GM12892 (cell line): ENCODE measurements around the gene VAV2.
"Not testable (repeated sequence)": the region's sequence is repeated elsewhere in the genome, so short reads cannot be mapped to it uniquely, and the experiment has no call there.

Experiments used
- DNase-seq: peaks from one replicate; pipeline ENCODE4 v3.0.0; 2011; ENCODE audit not compliant: insufficient read length
- FAIRE-seq: peaks from 2 replicates; lab custom pipeline; 2011; peaks lifted over from hg19 to GRCh38; lab: Jason Lieb, UNC
- POLR2A ChIP-seq: IDR thresholded peaks from 2 replicates; pipeline ENCODE4 v1.6.1; 2011; ENCODE audit warnings: low read depth, low read length, control low read depth
- POLR2AphosphoS5 ChIP-seq: IDR thresholded peaks from 2 replicates; pipeline ENCODE4 v1.6.1; 2011; ENCODE audit warnings: low read depth, low read length, control low read depth
- TAF1 ChIP-seq: IDR thresholded peaks from 2 replicates; pipeline ENCODE4 v1.6.1; 2011; ENCODE audit warnings: low read depth, mild to moderate bottlenecking, control low read depth, low read length, borderline replicate concordance

The VAV2 gene

DNA sequence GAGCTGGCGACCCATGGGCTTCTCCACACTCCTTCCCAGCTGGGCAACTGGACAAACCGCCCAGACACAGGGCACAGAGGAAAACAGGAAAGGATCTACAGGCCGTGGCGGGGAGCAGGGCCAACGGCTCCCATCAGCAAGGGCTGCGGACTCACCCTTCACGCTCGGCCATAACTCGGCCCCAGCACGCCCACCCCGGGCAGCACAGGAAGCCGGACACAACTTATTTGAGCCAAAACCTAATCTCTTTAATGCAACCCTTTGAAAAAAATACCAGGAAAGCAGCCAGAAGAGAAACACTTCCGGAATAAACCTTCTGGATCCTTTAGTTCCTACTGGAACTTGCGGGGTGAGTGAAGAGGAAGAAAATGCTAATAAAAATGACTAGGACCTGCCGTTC lies 59.9 kb downstream of the VAV2 start:
- no peak for DNase-seq
- no peak for FAIRE-seq
- TF ChIP-seq POLR2A (no peak), TAF1 (no peak), POLR2AphosphoS5 (no peak)

DNA sequence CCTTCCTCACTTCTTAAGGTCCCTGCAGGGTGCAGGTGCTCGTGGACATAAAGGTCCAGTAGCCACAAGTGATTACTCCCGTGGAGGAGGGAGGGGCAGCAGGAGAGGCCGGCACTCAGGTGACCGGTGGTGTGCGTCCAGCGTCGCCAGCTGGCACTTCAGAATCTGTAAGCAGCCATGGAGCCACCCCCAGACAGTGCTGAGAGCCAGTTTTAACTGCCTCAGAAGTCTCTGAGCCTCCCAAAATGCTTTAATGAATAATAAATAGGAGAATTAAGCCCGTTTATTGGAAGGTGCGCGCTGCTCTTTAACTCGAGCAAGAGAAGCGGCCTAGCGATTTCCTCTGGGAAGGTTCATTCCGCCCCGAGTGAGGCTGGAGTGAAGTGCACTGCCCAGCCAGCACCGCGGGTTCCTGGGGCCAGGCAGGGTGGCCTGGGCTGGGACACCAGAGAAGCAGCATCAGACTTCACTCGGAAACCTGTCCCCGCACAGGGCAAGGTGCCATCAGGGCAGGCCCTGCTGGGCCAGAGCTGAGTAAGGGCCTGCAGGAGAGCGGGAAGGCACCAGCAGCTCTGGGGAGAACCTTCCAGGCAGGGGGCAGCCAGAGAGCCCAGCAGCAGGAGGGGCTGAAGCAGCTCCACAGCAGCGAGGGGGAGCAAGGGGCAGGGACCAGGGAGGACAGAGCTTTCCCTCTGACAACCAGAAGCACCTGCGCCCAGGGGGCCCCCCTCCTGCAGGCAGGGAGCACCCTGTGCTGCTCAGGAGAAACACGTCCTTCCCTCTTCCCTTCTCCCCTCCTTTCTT lies 61.2 kb downstream of the VAV2 start:
- no peak for TF ChIP-seq POLR2A
- no peak for TF ChIP-seq POLR2AphosphoS5
- TF ChIP-seq TAF1: no peak
- DNase-seq: no peak
- FAIRE-seq: no peak

DNA sequence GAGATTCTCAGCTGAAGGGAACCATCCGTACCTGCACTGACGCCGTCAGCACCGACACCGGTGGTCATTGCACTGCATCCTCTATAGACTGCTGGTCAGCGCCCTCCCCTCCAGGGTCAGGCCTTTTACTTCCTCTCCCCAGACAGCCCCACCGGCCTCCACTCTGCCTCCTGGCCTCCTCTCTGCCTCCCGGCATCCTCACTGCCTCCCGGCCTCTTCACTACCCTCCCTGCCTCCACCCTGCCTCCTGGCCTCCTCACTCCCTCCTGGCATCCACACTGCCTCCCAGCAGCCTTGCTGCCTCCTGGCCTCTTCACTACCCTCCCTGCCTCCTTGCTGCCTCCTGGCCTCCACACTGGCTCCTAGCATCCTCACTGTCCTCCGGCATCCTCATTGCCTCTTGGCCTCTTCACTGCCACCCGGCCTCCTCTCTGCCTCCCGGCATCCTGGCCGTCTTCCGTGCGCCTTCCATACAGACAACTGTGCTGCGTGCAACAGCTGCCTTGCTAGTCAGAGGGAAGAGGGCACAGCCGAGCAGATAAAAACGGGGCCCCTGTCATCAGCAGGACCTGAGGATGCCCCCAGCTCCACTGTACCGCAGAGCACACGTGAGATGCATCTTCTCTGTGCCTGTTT lies 62.0 kb downstream of the VAV2 start:
- FAIRE-seq: no peak
- DNase-seq: no peak
- TF ChIP-seq POLR2AphosphoS5: no peak
- no peak for TF ChIP-seq TAF1
- TF ChIP-seq POLR2A: no peak

DNA sequence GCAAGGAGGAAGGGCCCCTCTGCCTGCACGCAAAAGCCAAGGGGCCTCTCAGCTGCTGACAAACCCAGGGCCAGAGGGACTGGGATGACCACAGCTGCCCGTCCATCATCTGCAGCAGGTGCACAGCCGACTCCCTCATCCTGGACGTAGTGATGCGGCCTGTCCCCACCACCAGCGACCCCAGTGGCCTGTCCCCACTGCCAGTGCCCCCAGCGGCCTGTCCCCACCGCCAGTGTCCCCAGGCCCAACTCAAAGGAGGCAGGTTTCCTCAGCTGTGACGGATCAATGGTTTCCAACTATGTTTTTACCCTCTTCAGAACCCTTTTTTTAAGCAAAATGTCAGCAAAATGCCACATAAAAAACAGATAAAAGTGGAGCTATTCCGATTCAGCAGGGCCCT lies 62.5 kb downstream of the VAV2 start:
- no peak for FAIRE-seq
- no peak for TF ChIP-seq TAF1
- TF ChIP-seq POLR2A: no peak
- TF ChIP-seq POLR2AphosphoS5: no peak
- DNase-seq: no peak

DNA sequence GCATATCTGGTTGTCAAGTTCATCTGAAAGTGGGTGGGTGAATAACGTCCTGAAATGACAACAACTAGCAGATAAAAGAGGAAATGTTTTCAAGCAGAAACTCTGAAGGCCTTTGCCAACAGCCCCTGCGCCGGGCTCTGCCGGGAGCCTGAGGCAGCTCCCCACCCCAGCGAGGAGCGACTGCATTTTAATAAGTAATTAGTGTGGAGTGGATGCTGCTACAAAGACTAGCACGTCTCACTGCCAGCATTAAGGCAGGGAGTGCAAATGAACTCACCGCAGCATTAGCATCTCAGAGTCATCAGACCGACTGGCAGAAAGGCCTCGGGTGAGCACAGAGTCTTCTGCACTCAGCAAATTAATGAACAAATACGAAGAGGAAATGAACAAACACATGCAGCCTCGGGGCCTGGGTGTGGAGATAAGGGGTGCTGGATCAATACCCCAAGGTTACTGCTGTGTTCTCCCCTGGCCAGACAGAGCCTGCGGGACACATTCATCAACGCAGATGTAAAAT lies 63.8 kb downstream of the VAV2 start:
- DNase-seq: no peak

DNA sequence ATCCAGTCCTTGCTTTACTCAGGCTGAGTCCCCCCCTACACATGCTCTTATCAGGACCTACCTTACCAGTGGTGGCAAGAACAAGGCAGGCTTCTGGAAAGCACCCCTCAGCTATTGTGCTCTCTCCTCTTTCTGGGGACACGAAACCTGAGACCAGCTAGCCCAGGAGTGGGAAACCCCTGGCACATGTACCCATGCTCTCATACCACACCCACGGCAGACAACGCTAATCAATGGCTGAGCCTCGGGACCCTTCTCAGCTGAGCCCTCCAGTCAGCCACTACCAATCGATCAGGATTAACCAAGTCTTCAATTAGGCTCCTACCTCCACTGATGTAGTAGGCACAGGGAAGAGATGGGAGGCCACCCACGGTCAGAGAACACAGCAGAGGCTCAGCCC lies 65.1 kb downstream of the VAV2 start:
- DNase-seq (peak; percentile 55), FAIRE-seq (peak; percentile 38)
- no peak for TF ChIP-seq POLR2AphosphoS5
- TF ChIP-seq POLR2A: no peak
- no peak for TF ChIP-seq TAF1

More for the DNA sequence above, 63.8 kb downstream of the VAV2 start:
- FAIRE-seq: peak; percentile 74
- TF ChIP-seq POLR2A (no peak), TAF1 (no peak), POLR2AphosphoS5 (no peak)

DNA sequence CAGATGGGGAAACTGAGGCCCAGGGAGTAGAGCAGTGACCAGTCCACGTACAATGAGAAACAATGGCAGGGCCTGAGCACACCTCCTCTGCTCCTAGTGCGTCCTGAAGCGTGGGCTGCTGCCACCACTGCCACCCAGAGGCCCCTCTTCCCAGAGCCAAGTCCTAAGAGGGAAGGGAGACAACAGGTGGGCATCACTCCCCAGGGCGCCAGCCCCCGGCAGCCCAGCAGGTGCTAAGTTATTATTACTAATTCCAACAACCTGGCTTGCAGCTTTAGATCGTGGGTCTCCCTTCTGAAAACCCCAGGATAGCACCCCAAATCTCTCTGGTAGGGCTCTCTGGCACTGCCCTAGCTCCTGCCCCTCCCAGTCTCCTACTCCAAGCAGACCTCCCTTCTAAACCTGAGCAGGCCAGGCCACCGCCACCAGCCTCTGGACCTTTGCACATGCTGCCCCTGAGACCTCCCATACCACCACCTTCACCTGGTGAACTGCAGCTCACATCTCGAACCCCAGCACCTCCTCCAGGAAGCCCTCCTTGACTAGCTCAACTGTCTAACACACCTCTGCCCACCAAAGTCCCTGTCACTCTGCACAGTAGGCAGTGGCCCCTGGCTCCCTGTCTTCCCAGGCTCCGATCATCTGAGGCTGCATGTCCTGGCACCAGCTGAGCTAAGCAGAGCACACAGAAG lies 65.8 kb downstream of the VAV2 start:
- no peak for FAIRE-seq
- no peak for DNase-seq
- TF ChIP-seq POLR2A (no peak), TAF1 (no peak), POLR2AphosphoS5 (no peak)

DNA sequence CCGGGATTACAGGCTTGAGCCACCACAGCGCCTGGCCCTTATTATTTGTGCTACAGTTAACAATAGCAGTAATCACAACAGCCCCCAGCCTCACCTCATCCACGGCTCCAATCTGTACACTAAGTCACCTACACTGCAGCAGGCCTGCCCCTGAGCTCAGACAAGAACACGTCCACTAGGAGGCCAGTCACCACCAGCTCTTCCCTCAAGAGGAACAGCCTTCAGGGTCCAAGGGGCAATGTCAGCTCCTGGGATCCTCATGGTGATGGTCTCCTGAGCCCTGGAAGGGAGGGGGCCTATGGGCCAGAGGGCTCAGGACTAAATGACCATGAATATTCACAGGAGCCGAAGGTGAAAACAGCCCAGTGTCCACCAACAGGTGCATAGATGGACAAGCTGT lies 67.7 kb downstream of the VAV2 start:
- DNase-seq (no peak), FAIRE-seq (no peak)
- TF ChIP-seq POLR2A (no peak), TAF1 (no peak), POLR2AphosphoS5 (no peak)

DNA sequence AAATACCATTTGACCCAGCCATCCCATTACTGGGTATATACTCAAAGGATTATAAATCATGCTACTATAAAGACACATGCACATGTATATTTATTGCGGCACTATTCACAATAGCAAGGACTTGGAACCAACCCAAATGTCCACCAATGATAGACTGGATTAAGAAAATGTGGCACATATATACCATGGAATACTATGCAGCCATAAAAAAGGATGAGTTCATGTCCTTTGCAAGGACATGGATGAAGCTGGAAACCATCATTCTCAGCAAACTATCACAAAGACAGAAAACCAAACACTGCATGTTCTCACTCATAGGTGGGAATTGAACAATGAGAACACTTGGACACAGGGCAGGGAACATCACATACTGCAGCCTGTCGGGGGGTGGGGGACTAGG lies 68.5 kb downstream of the VAV2 start:
- not testable (repeated sequence) for DNase-seq, FAIRE-seq

DNA sequence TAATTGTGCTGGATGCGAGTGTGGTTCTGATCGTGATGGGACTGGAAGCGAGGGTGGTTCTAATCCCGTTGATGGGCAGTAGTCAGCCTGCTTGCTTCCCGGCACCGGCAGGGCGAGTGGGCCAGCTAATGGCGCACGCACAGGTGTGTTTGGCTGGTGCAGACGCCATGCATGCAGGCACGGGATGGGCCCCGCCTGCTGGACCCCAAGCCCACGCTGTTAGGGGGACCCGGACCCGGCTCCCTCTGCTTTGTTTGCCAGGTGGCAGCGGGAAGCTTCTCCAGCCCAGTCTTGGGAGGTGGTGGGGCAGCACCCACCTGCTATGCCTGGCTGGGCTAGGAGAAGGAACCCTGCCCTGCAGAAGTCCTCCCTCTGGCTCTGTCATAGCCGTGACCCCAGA lies 70.3 kb downstream of the VAV2 start:
- DNase-seq (no peak), FAIRE-seq (no peak)
- TF ChIP-seq POLR2A (no peak), TAF1 (no peak), POLR2AphosphoS5 (no peak)

DNA sequence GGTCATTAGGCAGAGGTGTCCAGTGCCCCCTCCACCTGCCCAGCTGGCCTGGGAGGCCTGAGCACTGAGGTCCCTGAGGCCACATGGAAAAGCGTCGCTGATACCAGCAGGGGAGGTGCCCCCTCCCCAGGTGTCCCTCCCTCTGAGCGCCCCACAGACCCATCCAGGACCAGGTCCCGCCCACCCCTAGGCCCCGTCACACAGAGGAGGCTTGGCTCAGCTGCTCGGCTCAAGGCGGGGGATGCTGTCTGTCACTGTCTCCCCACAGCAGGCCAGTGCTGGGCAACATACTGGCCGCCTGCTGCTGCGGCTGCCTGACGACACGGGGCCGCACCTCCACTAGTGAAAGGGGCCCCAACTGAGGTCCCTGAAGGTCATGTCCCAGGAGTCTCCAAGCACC lies 71.7 kb downstream of the VAV2 start:
- no peak for TF ChIP-seq POLR2A
- TF ChIP-seq POLR2AphosphoS5: no peak
- TF ChIP-seq TAF1: no peak
- FAIRE-seq: no peak
- DNase-seq: no peak
